SW480 (cell line): Measurements from ENCODE around the gene AZU1.
"Not testable (repeated sequence)": the region's sequence is repeated elsewhere in the genome, so short reads cannot be mapped to it uniquely, and the experiment has no call there.

Source experiments
- DNase-seq: peaks from one replicate; pipeline ENCODE4 v3.0.0-alpha.2; 2016; ENCODE audit warnings: low spot score

The AZU1 gene

DNA sequence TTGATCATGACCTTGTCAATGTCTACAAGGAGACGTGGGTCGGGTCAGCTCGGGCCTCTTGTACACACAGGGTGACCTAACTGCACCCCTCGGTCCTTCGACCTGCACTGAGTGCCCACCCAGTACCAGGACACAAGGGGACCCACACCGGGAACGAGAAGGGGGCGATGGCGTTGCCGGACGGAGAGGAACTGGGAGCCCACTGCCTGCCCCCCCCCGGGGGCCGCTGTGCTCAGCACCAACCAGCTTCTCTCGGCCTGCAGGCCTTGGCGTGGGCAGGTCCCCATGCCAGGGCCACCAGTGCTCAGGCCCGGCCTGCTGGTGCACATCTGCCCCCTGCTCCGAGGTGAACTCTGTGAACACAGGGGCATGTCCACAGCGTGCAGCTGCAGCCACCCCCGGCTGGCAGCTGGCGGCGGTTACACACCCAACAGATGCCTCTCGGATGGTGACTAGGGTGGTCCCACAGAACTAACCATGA is 46.0 kb downstream of the AZU1 start:
- DNase-seq = no peak

DNA sequence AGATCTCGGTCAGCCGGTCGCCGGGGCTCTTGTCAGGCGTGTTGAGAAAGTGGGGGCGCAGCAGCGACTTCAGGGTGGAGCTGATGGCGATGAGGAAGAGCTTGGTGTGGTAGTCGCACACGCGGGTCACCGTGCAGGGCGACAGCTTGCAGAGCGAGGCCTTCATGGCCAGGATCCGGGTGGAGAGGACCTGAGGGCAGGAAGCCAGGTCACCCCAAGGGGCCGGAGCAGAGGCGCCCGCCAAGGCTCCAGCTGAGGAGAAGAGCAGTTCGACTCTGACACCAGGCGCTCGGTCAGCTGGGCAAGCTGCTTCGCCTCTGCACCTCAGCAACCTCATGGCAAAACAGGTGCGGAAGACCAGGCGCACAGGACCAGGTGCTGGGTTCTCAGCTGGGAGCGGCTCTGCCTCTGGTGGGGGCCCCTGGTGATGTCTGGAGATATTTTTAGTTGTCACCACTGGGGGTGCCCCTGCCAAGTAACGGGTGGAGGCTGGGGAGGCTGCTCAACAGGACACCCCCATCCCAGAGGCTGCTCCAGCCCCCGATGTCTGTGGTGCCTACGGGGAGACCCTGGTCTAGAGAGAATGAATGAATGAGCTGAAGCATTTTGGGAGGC is 47.7 kb downstream of the AZU1 start:
- DNase-seq = no peak

DNA sequence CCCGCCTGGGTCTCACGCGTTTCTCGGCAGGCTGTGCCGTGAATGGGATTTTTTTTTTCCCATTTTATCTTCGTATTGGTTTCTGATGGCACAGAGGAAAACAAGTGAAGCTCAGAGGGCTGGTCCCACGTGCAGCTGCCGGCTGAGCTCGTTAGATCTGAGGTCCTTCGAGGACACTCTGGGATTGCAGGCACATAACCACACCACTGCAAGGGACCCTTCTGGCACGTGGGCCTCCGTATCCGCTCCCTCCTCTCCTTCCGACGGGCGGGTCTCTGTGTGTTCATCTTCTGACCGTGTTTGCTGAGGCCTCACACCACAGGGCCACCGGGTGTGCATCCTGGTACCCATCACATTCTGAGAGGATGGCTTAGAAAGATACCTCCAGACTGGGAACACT is 48.5 kb downstream of the AZU1 start:
- no peak for DNase-seq

DNA sequence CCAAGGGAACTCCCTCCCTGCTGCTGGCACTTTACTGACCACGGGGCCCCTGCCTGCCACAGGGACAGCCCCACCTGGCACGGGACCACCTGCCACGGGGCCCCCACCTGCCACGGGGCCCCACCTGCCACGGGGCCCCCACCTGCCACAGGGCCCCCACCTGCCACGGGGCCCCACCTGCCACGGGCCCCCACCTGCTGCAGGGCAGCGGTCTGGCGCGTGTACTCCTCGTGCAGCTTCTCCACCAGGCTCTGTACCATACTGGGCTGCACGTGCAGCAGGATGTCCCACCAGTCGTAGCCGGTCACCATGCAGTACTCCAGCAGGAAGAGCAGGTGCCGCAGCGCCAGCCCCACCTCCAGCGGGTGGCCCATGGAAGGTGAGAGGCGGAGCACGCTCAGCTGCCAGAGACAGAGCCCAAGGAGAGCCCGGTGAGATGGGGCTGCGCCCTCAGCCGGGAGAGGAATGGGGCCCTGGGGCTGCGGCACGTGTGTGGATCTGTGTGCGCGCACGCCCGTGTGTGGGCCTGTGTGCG is 49.2 kb downstream of the AZU1 start:
- DNase-seq = no peak

DNA sequence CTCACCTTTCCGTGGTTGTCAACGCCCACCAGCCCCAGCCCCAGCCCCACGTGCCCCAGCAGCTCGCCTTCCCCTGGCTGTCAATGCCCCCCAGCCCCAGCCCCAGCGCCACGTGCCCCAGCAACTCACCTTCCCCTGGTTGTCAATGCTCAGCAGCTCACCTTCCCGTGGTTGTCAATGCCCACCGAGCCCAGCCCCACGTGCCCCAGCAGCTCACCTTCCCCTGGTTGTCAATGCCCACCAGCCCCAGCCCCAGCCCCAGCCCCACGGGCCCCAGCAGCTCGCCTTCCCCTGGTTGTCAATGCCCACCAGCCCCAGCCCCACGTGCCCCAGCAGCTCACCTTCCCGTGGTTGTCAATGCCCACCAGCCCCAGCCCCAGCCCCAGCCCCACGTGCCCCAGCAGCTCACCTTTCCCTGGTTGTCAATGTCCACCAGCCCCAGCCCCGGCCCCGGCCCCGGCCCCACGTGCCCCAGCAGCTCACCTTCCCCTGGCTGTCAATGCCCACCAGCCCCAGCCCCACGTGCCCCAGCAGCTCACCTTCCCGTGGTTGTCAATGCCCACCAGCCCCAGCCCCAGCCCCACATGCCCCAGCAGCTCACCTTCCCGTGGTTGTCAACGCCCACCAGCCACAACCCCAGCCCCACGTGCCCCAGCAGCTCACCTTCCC is 50.5 kb downstream of the AZU1 start:
- DNase-seq = not testable (repeated sequence)

DNA sequence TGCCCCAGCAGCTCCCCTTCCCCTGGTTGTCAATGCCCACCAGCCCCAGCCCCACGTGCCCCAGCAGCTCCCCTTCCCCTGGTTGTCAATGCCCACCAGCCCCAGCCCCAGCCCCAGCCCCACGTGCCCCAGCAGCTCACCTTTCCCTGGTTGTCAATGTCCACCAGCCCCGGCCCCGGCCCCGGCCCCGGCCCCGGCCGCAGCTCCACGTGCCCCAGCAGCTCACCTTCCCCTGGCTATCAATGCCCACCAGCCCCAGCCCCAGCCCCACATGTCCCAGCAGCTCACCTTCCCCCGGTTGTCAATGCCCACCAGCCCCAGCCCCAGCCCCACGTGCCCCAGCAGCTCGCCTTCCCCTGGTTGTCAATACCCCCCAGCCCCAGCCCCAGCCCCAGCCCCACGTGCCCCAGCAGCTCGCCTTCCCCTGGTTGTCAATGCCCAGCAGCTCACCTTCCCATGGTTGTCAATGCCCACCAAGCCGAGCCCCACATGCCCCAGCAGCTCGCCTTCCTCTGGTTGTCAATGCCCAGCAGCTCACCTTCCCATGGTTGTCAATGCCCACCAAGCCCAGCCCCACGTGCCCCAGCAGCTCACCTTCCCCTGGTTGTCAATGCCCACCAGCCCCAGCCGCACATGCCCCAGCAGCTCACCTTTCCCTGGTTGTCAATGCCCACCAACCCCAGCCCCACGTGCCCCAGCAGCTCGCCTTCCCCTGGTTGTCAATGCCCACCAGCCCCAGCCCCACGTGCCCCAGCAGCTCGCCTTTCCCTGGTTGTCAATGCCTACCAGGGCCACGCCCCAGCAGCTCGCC is 51.3 kb downstream of the AZU1 start:
- not testable (repeated sequence) for DNase-seq

DNA sequence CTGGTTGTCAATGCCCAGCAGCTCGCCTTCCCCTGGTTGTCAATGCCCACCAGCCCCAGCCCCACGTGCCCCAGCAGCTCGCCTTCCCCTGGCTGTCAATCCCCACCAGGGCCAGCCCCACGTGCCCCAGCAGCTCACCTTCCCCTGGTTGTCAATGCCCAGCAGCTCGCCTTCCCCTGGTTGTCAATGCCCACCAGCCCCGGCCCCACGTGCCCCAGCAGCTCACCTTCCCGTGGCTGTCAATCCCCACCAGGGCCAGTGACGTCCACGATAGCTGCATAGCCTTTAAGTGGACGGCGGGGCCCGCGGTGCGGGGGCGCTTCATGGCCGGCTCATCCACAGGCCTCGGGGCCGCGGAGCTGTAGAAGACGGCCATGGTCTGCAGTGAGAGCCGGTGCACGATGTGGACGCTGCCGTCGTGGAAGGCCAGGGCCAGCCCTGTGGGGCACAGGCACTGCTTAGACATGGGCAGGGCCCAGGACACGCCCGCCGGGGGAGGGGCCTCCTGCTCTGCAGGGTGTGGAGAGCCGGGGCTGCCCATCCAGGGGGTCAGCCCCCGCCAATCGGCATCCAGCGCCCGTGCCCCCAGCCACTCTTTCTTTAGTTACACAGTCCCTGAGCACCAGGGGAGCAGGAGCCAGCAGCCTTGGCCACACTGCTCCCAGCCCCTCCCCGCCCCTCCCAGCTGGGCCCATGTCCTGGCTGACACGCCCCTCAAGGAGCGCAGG is 52.2 kb downstream of the AZU1 start:
- DNase-seq = no peak
